ENCODE data around the gene FAM110D.

The FAM110D gene

DNA sequence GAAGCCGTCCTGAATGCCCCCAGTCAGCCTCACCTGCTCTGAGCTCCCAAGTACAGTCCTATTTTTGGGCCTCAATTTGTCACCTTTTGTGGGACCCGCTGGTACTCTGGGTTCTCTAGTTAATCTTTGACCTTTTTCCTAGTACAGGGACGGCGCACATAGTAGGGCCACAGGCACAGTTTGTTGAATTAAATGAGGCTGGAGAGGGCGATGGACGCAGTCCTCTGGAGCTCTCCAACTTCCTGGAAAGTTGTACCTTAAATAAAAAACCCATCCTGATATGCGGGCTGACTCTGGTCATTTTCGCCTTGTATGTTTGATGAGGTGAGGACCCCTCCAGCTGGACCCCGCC is 4.8 kb downstream of the FAM110D start:
- no peak for DNase-seq (ENCODE audit: low read depth in 2 of 2)

DNA sequence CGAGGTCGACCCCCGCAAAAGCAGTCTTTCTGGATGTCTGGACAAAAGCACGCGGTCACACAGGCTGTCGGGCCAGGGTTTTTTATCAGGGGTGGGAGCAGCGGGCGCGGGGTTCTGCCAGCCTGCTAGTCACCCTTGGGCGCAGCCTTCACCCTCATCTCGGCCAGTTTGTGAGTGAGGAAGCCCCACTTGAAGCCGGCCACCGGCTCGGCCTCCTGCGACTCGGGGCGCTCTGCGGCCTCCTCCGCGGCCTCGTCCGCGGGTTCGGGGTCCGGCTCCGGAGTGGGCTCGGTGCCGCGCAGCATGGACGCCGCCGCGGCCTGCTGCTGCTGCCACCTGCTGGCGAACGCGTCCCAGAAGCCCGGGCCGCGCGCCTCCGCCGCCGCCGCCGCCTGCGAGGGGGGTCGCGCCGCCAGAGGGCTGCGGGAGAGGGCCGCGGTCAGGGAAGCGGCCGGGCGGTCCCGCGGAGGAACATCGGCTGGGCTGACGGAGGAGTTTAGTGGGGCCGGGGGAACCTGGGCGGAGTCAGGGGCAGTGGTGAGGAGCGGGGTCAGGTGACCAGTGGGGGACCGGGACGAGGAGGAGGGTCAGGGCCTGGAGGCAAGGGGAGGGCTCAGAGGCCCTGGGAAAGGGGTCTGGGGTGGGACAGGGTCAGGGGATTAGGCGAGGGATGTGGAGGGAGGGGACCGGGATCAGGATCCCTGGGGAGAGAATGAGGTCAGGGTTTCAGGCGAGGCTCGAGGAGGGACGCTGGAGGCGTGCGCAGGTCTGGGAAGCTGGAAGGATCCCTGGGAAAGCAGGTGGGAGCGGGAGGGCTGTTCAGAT is 5.4 kb downstream of the FAM110D start:
- DNase-seq (ENCODE audit: low read depth in 2 of 2) = no peak

DNA sequence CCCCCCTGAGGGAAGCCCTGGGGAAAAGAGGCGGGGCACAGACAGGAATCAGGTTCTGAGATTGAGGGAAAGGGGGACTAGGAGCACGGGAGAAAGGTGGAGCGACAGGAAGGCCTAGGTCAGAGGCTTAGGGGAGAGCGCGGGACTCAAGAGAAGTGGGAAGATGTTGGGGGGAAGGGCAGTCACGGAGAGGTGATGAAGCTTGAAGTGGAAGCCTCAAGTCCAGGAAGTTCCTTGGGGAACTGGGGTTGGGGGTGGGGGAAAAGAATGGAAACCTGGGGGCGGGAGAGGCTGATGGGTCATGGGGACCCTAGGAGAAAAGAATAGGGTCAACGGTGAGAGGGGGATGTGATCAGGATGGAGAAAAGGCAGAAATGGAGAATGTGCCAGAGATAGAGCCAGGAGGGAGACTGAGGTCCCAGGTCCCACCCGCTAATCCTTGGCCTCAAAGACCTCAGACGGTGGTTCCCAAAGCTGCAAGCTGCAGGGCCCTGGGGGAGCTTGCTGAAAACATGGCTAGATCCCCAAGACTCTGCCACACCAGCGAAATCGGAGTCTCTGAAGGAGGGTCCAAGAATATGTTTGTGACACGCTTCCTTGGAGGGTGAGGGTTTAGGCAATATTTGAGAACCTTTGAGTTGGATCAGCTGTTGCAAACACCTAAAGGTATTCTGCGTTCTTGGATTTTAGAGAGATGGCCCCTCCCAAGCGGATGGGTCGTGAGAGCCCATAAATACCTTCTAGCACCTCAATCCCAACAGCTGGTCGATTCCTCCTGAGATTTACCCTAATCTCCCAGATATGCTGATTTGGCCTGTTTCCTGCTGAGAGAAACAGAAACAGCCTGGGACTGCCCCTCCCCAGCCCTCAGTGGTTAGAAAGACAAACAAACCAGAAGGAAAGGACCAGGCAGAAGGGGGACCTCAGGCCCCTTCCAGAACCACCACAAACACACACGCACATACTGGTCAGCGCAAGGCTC is 6.3 kb downstream of the FAM110D start:
- DNase-seq (ENCODE audit: low read depth in 2 of 2) = no peak

DNA sequence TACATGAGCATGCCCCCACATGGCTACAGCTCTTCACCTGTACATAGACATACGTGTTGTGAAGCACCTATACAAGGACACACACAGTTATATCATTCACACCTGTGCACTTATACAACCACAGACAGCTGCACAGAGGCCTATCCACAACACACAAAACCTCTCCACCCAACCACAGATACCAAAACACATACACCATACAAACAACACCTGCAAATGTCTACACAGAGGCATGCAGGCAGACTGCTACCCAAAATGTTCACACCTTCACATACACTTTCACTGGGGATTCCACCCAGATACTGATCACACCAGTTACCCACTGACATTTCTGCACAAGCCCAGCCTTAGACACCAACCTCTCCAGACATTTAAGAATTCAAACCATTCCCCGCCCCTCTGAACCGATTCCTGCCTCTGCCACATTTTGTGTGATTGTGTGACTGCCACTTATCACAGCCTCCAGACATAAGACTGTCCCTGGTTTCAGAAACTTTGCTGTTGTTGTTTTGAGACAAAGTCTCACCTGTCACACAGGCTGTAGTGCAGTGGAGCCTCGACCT is 7.9 kb downstream of the FAM110D start:
- DNase-seq (ENCODE audit: low read depth in 2 of 2) = no peak

DNA sequence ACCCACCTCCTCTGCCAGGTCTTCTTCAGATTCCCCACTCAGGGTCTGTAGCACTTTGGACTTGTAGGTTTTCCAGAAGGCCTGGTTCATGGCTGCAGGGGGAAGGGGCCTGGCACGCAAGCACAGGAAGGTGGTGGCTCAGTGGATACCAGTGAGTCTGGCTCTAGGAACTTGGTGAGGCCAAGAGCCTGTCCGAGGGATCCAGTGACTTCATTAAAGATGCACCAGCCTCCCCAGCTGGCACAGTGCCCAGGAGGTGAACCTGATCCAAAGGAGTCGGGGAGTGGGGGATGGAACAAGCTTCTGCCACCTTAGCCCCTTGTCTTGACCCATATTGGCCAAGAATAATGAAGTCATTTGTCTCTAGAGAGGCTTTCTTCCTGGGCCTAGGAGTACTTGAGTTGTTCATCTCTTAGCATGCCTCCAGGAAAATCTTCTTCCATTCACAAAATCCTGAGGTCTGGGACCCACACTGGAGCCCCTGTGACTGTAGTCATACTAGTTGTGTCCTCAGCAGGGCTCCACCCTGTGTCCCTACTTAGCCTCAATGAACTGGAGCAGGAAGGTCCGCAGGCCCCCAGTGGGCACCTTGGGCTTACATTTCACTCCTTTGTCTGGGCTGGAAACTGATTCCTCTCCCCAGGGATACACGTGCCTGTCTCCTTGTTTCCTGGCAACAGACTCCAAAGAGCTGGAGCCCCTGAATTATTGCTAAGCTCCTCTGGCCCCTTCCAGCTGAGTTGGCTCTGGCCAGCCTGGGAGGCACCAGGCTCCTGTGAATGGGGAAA is 9.7 kb downstream of the FAM110D start, which contains the start of gene C1orf232:
Gene C1orf232 (minus strand): TSS at position 554 of the 788 bp plus-strand sequence. CDS start 464 bp downstream, at position 90.
- no peak for DNase-seq (ENCODE audit: low read depth in 2 of 2)

DNA sequence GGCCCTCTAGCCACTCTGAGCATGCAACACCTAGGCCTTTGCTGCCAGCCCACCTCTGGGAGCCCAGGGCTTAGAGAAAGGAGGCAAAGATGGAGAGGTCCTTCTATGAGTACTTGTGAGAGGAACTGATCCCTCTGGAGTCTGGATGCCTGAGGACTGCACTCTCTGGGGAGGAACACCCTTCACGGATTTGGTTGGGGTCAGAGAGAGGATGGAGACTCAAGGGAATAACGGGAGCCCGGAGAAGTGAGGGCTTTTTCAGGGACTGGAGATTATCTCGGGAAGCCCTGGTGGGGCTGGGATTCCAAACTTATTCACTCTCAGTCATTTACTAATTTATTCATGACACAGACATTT is 10.3 kb downstream of the FAM110D start:
- DNase-seq (ENCODE audit: low read depth in 2 of 2) = no peak

DNA sequence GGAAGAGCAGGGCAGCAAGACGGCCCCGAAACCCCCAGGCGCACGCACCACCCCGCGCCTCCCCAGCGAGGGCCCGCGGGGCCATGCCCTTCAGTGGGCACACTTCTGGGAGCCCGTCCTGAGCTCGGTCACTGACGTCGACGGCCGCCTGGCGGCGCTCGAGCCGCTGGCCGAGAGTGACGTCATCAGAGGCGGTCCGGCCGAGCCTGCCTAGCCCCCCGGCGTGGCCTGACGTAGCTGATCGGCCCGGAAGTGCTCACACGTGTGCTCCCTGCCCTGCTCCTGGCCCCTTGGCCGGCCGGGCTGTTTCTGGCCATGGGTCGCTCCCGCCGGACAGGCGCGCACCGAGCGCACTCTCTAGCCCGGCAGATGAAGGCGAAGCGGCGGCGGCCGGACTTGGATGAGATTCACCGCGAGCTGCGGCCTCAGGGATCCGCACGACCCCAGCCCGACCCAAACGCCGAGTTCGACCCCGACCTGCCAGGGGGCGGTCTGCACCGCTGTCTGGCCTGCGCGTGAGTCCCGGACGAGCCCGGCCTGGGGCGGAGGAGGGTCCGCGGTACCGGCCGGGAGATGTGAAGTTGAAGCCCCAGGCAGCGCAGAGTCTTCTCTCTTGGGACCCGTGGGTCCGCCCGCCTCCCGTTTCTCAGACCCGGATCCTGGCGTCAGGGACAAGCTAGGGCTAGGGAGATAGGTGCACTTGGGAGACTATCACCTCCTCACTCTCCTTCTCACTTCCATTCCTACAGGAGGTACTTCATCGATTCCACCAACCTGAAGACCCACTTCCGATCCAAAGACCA is 11.0 kb downstream of the FAM110D start, which contains the start of gene ZNF593:
Gene ZNF593 (plus strand): TSS at position 240 of the 803 bp plus-strand sequence. CDS start 76 bp downstream, at position 316.
- DNase-seq (ENCODE audit: low read depth in 2 of 2) = peak; percentile 79 to 85

DNA sequence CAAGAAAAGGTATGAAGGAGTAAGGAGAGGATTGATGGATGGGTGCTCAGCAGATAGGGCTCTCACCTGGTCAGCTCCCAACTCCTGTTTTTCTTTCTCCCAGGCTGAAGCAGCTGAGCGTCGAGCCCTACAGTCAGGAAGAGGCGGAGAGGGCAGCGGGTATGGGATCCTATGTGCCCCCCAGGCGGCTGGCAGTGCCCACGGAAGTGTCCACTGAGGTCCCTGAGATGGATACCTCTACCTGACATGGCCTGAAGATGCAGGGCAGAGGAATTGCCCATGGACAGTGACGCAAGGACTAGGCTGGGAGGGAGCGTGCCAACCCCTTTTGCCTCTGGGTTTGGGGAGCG is 11.6 kb downstream of the FAM110D start:
- DNase-seq (ENCODE audit: low read depth in 2 of 2) = no peak

DNA sequence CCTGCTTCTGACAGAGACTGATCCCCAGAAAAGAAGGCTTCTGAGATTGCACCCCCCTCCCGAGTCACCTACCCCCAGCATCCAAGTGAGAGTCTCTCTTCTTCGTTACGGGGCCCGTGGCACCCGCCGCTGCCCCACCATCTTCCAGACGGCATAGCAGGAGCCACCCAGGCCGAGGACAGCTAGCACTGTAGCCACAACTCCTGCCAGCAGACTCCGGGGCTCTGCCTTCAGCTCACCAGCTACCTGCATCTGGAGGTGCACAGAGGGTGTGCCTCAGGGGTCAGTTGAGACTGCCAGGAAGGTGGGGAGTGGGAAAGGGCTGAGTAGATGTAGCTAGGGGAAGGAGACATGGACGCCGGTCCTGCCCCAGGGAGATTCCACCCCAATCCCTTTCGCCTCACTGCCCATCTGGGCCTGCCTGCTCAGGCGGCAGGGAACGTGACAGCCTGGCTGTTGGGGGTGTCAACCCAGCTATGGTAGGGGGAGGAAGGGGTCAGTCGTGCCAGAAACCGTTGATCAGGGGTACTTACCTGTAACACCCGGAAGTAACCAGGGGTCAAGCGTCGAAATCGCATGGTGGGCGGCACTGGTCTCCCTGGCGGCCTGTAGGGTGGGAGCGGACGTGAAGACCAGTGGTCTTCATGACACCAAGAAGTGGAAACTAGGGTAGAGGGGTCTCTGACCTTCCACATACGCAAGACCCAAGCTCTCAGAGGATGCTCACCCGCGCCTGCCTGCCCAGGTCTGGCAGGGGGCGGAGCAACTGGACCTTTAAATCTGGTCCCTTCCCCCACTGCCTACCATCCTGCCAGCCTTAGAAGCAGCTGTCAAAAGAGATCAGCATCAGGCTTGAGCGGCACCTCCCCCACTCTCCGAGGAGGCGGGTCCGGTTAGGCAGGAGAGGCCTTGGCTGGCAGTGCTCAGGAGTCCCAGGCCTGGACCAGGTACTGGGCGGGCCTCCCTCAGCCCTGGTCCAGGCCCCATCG is 12.5 kb downstream of the FAM110D start, which contains the start of gene ZNF593OS:
Gene ZNF593OS (minus strand): TSS at position 749 of the 989 bp plus-strand sequence. CDS start 171 bp downstream, at position 578.
- no peak for DNase-seq (ENCODE audit: low read depth in 2 of 2)

DNA sequence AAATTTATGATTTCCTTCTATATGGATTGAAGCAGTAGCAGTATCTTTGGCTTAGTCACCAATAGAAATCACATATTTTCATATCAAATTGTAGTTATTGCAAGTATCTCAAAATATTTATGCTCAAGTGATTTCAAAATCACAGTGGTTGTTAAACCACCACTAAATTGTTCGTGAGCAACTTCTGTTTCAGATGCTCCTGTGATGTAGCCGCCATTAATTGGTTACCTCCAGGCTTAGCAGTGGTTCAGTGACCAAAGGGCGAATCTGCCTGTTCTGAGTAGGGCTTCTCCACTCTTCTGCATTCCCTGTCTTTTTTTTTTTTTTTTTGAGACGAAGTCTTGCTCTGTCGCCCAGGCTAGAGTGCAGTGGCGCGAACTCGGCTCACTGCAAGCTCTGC is 16.5 kb downstream of the FAM110D start:
- no peak for DNase-seq (ENCODE audit: low read depth in 2 of 2)

DNA sequence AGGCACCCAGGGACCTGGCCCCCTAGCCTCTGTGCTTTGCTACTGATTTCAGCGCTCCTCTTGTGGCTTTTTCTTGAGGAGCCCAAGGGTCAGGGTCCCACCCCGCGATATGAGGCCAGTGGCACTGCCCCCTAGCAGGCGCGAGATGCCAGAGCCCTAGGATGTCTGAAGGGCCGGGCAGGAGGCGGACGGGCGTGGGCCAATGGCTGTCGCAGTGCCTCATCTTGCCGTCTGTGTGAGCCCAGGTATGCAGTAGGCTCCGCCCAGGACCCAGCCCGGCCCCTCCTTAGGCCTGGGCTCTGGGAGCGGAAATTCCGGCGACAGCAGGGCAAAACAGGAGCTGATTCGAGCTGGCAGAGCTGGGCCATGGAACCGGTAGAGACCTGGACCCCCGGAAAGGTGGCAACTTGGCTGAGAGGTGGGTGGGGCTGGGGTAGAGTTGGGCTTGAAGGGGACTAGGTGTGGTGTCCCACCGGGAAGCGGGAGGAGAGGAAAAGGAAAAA is 18.4 kb downstream of the FAM110D start, which contains the start of gene CNKSR1:
Gene CNKSR1 (plus strand): TSS at position 310 of the 503 bp plus-strand sequence. CDS start 57 bp downstream, at position 367.
- DNase-seq (ENCODE audit: low read depth in 2 of 2) = no peak

DNA sequence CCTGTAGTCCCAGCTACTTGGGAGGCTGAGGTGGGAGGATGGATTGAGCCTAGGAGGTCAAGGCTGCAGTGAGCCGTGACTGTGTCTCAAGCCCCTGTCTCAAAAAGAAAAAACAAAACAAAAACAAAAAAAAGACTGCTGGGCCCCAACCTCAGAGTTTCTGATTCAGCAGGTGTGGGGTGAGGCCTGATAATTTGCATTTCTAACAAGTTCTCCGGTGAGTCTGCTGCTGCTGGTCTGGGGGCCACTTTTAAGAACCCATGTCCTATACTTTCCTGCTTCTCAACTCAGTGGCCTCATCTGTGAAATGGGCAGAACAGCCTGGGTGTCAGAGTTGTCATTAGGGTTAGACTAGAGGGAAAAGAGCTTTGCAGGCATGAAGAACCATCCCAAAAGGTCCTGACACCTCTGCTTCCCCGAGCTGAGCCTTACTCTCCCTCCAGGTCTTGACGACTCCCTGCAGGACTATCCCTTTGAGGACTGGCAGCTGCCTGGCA is 21.2 kb downstream of the FAM110D start:
- no peak for DNase-seq (ENCODE audit: low read depth in 2 of 2)

DNA sequence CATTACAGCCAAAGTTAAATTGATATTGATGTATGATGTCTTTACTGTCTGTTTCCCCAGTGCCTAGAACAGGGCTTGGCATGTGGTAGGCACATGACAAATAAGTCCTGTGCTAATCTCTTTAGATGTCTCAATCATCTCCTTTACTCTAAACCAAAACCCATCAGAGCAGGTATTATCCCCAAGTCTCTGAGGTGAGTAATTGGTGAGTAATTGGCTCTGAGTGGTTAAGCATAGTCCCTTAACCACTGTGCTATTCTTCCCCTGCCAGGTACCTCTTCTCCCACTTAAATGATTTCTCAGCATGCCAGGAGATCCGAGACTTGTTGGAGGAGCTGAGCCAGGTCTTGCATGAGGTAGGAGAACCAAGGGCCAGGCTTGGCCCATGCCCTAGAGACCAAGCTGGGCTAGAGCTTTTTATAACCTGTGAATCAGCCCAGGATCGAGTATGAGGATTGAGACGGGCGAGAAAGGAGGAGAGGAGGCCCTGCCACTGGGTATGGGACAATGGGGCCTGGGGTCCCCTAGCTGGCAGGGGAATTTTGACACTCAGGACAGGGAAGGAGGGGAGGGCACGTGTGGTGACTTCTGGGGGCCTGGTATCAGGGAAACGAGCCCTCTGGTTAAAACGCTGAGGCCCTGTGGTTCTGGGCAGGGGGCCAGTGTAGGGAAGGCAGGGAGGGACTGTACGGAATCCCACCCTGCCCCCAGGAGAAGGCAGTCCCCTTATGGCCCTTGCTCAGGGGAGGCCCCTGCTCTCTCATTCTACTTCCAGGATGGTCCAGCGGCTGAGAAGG is 22.9 kb downstream of the FAM110D start:
- DNase-seq (ENCODE audit: low read depth in 2 of 2) = no peak

DNA sequence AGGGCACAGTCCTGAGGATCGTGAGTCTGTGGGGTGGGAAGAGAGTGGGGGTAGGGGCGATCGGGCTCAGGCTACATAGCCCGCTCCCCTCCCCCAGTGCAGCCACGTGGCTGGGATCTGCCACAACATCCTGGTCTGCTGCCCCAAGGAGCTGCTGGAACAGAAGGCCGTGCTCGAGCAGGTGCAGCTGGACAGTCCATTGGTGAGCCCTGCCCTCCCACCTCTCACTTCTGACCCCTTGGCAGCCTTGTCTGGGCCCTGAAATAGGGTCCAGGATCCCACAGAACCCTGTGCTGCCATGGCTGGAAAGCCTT is 23.5 kb downstream of the FAM110D start:
- no peak for DNase-seq (ENCODE audit: low read depth in 2 of 2)

DNA sequence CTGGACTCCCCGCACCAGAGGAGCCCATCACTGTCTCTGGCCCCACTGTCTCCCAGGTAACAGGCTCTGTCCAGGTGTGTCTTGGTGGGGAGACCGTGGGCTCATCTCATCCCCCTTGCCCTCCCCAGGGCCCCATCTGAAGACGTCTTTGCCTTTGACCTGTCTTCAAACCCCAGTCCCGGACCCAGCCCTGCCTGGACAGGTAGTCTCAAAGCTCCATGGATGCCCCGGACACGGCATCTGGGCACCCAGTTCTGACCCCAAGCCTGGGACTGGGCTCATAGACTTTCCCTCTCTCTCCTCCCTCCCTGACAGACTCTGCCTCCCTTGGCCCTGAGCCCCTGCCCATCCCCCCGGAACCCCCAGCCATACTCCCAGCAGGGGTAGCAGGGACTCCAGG is 25.2 kb downstream of the FAM110D start:
- DNase-seq (ENCODE audit: low read depth in 2 of 2) = no peak

DNA sequence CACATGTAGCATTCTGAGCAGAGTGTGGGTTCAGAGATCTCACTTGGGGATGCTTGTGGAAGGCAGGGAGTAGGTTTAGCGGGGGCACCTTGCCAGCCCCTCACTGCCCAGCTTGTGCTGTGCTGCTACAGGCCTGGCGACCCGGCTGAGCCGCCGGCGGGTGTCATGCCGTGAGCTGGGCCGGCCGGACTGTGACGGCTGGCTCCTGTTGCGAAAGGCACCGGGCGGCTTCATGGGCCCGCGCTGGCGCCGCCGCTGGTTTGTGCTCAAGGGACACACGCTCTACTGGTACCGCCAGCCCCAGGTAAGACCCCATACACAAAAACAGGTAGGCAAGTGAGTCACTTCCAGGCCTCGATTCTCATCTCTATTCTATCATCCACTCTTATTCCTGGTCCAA is 26.0 kb downstream of the FAM110D start:
- DNase-seq (ENCODE audit: low read depth in 2 of 2) = no peak

DNA sequence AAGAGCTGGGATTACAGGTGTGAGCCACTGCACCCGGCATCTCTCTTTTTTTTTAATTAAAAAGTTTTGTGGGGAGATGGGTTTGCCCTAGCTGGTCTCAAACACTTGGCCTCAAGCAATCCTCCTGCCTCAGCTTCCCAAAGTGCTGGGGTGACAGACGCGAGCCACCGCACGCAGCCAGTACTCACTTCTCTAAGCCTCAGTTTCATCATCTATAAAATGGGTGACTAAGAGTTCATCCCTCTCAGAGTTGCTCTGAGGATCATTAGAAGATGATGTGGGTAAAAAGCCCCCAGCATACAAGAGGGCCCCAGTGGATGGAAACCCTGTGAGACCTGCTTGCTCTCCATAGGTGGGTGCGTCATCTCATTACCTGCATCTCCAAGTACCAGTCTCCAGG is 29.0 kb downstream of the FAM110D start:
- DNase-seq (ENCODE audit: low read depth in 2 of 2) = no peak

DNA sequence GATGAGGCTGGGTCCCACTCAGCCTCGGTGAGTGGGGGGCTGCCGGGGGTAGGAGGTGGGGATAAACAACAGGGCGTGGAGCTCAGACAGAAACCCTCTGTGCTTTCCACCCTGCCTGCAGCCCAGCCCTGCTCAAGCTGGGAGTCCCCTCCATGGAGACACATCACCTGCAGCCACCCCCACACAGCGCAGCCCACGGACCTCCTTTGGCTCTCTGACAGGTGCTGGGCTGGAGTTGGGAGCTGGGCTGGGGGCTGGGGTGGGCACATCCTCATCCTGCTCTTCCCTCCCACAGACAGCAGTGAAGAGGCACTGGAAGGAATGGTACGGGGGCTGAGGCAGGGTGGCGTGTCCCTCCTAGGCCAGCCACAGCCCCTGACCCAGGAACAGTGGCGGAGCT is 29.6 kb downstream of the FAM110D start:
- DNase-seq (ENCODE audit: low read depth in 2 of 2) = no peak
